ENCODE results near the gene DCD. TPM values are rescaled to one million over a fixed set of nuclear protein-coding genes. Genes with fewer than 3 reads are reported as not detected.
A peak's percentile ranks its signal among the peaks of the same experiment; 100 is the strongest.

DCD gene
- polyA plus RNA-seq, 3 donors = not detected

GRCh38 chr12:54608769-54609168 is 39.4 kb downstream of the DCD start:
- DNase-seq (ENCODE audit: low read depth in 3 of 3, low spot score in 2 of 3) = no peak

GRCh38 chr12:54608156-54608555 is 40.0 kb downstream of the DCD start:
- DNase-seq (ENCODE audit: low read depth in 3 of 3, low spot score in 2 of 3) = no peak

- DNase-seq (ENCODE audit: low read depth in 3 of 3, low spot score in 2 of 3) = no peak
These were observed 41.6 kb downstream of the DCD start for GRCh38 chr12:54606556-54606955.

GRCh38 chr12:54605138-54605970 is 42.8 kb downstream of the DCD start:
- no peak for DNase-seq (ENCODE audit: low read depth in 3 of 3, low spot score in 2 of 3)

GRCh38 chr12:54604436-54604835 is 43.7 kb downstream of the DCD start:
- DNase-seq (ENCODE audit: low read depth in 3 of 3, low spot score in 2 of 3) = no peak

- DNase-seq (ENCODE audit: low read depth in 3 of 3, low spot score in 2 of 3) = no peak
These were observed 44.3 kb downstream of the DCD start for GRCh38 chr12:54603872-54604271.

GRCh38 chr12:54603173-54603814 is 44.9 kb downstream of the DCD start:
- no peak for DNase-seq (ENCODE audit: low read depth in 3 of 3, low spot score in 2 of 3)

- DNase-seq (ENCODE audit: low read depth in 3 of 3, low spot score in 2 of 3) = no peak
These were observed 45.5 kb downstream of the DCD start for GRCh38 chr12:54602661-54603060.

GRCh38 chr12:54601841-54602240 is 46.3 kb downstream of the DCD start:
- DNase-seq (ENCODE audit: low read depth in 3 of 3, low spot score in 2 of 3) = no peak

GRCh38 chr12:54598970-54599369 is 49.2 kb downstream of the DCD start:
- no peak for DNase-seq (ENCODE audit: low read depth in 3 of 3, low spot score in 2 of 3)

GRCh38 chr12:54596526-54596946 is 51.6 kb downstream of the DCD start:
- peak in 2 of 3 donors; percentile 56 to 74 for DNase-seq (ENCODE audit: low read depth in 3 of 3, low spot score in 2 of 3)

- no peak for DNase-seq (ENCODE audit: low read depth in 3 of 3, low spot score in 2 of 3)
These were observed 52.7 kb downstream of the DCD start for GRCh38 chr12:54595471-54595870.

Other genes with a start within 250 kb of the DCD start
- 10 to 100 TPM; 38.1 to 40.6 (median 39.8) TPM for gene ITGA5, start 229.1 kb downstream of the DCD start, polyA plus RNA-seq (ENCODE audit: insufficient read length in 3 of 3)
- gene GTSF1, start 174.8 kb downstream of the DCD start, polyA plus RNA-seq (ENCODE audit: insufficient read length in 3 of 3) = under 1 TPM in 2 of 3 donors, not detected in 1; 0.14 to 0.54 TPM
- gene NCKAP1L, start 150.6 kb downstream of the DCD start, polyA plus RNA-seq (ENCODE audit: insufficient read length in 3 of 3) = 1 to 10 TPM; 3.6 to 4.4 (median 3.8) TPM
- 1 to 10 TPM; 7.4 to 9.6 (median 7.4) TPM for gene PDE1B, start 98.8 kb downstream of the DCD start, polyA plus RNA-seq (ENCODE audit: insufficient read length in 3 of 3)
- 10 to 100 TPM; 47.1 to 58.2 (median 58.0) TPM for gene PPP1R1A, start 59.7 kb downstream of the DCD start, polyA plus RNA-seq (ENCODE audit: insufficient read length in 3 of 3)
- not detected for gene LACRT, start 13.5 kb downstream of the DCD start, polyA plus RNA-seq (ENCODE audit: insufficient read length in 3 of 3)
- gene MUCL1, start 206.2 kb upstream of the DCD start, polyA plus RNA-seq (ENCODE audit: insufficient read length in 3 of 3) = under 1 TPM in 1 of 3 donors, not detected in 2; 0.24 TPM